Prostate gland (tissue), 2 donors: ENCODE results near the gene STXBP6. TPM values are rescaled to one million over a fixed set of nuclear protein-coding genes. Genes with fewer than 3 reads are reported as not detected.
"Not testable (repeated sequence)": the region's sequence is repeated elsewhere in the genome, so short reads cannot be mapped to it uniquely, and the experiment has no call there.

ENCODE experiments used
- DNase-seq: peaks from one replicate; pipeline ENCODE4 v3.0.0-alpha.2; 2019; ENCODE audit warnings: low spot score
- H3K27ac ChIP-seq, 2 donors: fragments of 200-600 bp; sonication (generic); 2 replicates each; pipeline ENCODE4 v1.5.1; 2017 to 2019
- H3K27me3 ChIP-seq: fragments of 200-600 bp; sonication (generic); replicated peaks from 2 replicates; pipeline ENCODE4 v1.5.1; 2019; ENCODE audit not compliant: insufficient read depth
- H3K36me3 ChIP-seq, 2 donors: fragments of 200-600 bp; sonication (generic); 1 replicate in 1 of 2; 2 replicates in 1 of 2; pipeline versions ENCODE4 v1.5.1 to v1.8.1; 2017 to 2019
- H3K4me1 ChIP-seq: fragments of 200-600 bp; sonication (generic); replicated peaks from 2 replicates; pipeline ENCODE4 v1.5.1; 2019
- H3K4me3 ChIP-seq, 2 donors: fragments of 200-600 bp; sonication (generic); 2 replicates each; pipeline ENCODE4 v1.5.1; 2017 to 2019
- H3K9me3 ChIP-seq: fragments of 200-600 bp; sonication (generic); 2 replicates; pipeline ENCODE4 v1.5.1; 2017
- POLR2A ChIP-seq: fragments of 450-650 bp; IDR thresholded peaks from one replicate; pipeline ENCODE4 v1.6.1; 2016; ENCODE audit warnings: antibody characterized with exemption, mild to moderate bottlenecking
- POLR2AphosphoS5 ChIP-seq: sonication (generic); formaldehyde crosslinking; IDR thresholded peaks from one replicate; pipeline ENCODE4 v1.6.1; 2017; ENCODE audit warnings: antibody characterized with exemption
- WGBS: methylation state at CpG from one replicate; pipeline ENCODE4 v1.1.5; 2018; 5-methylcytosine and 5-hydroxymethylcytosine counted together
- intact Hi-C: fragments of 100-400 bp; cut with DNase I; formaldehyde crosslinking; loops from one replicate; pipeline ENCODE4 v1.14.2; 2022
- total RNA-seq, 2 donors: library from RNA; depleted of rRNA; stranded (reverse); fragments of >200 nt; gene quantifications; one replicate each; pipeline ENCODE4 v1.1.0, GENCODE V29; 2016
- TF ChIP-seq, protein P1 (sequence below), 4 experiments: fragments of 200-600 bp in 2 of 4; fragments of 450-650 bp in 2 of 4; sonication (generic) in 2 of 4; IDR thresholded peaks; 1 replicate in 3 of 4; 2 replicates in 1 of 4; pipeline ENCODE4 v1.5.1; 2016 to 2019; ENCODE audit warnings: antibody characterized with exemption in 4 of 4, mild to moderate bottlenecking in 2 of 4, moderate library complexity in 2 of 4

Gene STXBP6
- total RNA-seq, 2 donors from 2014 or later = 12.4 to 32.3 TPM

DNA sequence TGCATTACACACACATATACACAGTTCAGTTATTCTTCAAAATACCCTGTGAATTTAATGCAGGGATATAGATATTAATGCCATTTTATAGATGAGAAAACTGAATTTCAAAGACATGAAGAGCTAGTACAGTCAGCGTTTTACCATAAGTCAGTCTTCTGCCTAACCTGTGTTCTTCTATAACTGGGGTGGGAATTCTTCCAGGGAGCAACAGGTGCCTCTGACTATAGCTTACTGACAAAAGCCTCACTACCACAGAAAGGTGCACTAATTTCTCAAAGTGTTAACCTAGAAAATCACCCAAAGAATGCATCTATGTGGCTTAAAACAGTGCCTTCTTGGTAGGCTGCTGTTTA lies 84.4 kb downstream of the STXBP6 start:
- Histone ChIP-seq H3K27me3 (no peaks in the 10 kb centered on the region), H3K4me3 (no peak overlapping the region), H3K4me1 (no peaks in the 10 kb centered on the region), H3K9me3 (no peaks in the 10 kb centered on the region), H3K27ac (peak overlapping the region; percentile 13 to 43), H3K36me3 (no peaks in the 10 kb centered on the region)
- intact Hi-C loops = no loop called here
- DNase-seq = no peak
- WGBS = 92% methylated on average over 1 of the region's 1 CpG
- TF ChIP-seq, protein P1, sequence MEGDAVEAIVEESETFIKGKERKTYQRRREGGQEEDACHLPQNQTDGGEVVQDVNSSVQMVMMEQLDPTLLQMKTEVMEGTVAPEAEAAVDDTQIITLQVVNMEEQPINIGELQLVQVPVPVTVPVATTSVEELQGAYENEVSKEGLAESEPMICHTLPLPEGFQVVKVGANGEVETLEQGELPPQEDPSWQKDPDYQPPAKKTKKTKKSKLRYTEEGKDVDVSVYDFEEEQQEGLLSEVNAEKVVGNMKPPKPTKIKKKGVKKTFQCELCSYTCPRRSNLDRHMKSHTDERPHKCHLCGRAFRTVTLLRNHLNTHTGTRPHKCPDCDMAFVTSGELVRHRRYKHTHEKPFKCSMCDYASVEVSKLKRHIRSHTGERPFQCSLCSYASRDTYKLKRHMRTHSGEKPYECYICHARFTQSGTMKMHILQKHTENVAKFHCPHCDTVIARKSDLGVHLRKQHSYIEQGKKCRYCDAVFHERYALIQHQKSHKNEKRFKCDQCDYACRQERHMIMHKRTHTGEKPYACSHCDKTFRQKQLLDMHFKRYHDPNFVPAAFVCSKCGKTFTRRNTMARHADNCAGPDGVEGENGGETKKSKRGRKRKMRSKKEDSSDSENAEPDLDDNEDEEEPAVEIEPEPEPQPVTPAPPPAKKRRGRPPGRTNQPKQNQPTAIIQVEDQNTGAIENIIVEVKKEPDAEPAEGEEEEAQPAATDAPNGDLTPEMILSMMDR (IDR thresholded peaks at IDR 0.05) = no peak
- TF ChIP-seq POLR2A = no peak
- TF ChIP-seq POLR2AphosphoS5 = no peak

DNA sequence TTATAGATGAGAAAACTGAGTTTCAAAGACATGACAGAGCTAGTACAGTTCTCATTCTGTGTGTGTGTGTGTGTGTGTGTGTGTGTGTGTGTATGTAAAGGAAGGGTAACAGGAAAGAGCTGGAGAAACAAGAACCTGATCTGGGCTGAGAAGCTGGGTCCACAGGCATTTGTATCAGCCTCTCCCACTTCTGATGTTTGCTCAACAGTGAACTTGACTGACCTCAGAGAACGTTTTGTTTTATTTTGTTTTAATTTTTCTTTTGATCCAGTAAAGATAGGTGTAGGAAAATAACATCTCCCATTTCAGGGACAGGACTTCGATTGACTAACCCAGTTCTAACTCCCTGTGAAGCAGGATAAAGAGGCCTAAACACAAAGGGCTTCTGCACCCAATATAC lies 85.4 kb downstream of the STXBP6 start:
- Histone ChIP-seq H3K4me1 (no peaks in the 10 kb centered on the region), H3K27ac (peak overlapping the region in 1 of 2 donors; percentile 5), H3K4me3 (no peak overlapping the region), H3K27me3 (no peaks in the 10 kb centered on the region), H3K9me3 (no peaks in the 10 kb centered on the region), H3K36me3 (no peaks in the 10 kb centered on the region)
- 12% methylated on average over 2 of the region's 2 CpGs for WGBS
- DNase-seq = no peak
- intact Hi-C loops = no loop called here
- TF ChIP-seq POLR2AphosphoS5 (no peak), POLR2A (no peak)
- TF ChIP-seq, protein P1 (IDR thresholded peaks at IDR 0.05) = no peak

DNA sequence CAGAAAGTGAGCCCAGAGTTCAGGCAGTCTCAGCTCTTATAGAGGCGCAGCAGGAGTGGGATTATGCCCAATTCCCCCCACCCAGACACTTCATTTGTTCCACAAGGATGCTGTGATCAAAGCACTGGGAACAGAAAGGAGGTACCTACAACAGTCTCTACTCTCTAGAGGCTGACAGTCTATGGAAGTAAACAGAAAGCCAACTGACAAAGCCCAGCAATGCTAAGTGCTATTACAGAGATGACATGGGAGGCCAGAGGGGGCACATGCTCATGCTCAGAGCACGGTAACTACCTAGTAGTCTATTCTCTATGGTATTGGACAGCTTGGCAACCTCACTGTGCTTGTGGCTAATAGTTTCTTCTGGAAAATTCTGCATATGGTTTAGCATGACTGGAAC lies 85.9 kb downstream of the STXBP6 start:
- no peak for TF ChIP-seq POLR2A
- no peak for TF ChIP-seq POLR2AphosphoS5
- Histone ChIP-seq H3K27me3 (no peaks in the 10 kb centered on the region), H3K9me3 (no peaks in the 10 kb centered on the region), H3K36me3 (no peaks in the 10 kb centered on the region), H3K4me3 (no peak overlapping the region), H3K4me1 (no peaks in the 10 kb centered on the region), H3K27ac (no peak overlapping the region)
- intact Hi-C loops = no loop called here
- WGBS = 89% methylated on average over 2 of the region's 2 CpGs
- DNase-seq = no peak

DNA sequence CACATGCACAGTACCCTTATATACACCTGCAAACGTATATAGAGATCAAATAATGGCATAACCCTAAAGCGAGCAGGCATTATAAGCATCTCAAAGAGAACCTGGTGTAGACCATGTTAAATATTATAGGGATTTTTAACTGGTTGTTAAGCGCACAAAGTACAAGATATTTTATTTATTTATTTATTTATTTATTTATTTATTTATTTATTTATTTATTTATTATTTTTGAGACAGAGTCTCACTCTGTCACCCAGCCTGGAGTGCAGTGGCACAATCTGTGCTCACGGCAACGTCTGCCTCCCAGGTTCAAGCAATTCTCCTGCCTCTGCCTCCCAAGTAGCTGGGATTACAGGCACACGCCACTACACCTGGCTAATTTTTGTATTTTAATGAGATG lies 87.8 kb downstream of the STXBP6 start:
- H3K4me1 ChIP-seq, H3K27ac ChIP-seq, H3K4me3 ChIP-seq, intact Hi-C loops, H3K9me3 ChIP-seq, H3K27me3 ChIP-seq, DNase-seq, H3K36me3 ChIP-seq: not testable (repeated sequence)
- 91% methylated on average over 6 of the region's 6 CpGs for WGBS

DNA sequence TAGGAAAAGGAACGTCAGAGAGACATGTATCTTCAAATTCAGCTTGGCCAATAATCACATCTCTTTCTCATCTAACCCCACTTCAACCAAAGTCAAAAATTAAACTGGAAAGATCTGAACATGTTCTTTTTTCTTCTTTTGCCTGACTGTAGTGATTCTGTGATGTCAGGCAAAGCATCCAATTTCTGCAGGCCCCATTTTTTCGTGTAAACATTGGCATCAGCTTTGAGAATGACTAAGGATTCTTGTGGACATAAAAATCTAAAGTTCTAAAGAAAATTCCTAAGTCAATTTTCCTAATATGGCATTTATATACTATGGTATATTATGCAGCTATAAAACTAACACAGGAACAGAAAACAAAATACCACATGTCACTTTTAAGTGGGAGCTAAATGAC lies 89.1 kb downstream of the STXBP6 start:
- H3K27me3 ChIP-seq = no peaks in the 10 kb centered on the region
- no peak overlapping the region for H3K4me3 ChIP-seq
- peak overlapping the region in 1 of 2 donors; percentile 11 for H3K27ac ChIP-seq
- DNase-seq = no peak
- TF ChIP-seq POLR2AphosphoS5 (no peak), POLR2A (no peak)
- TF ChIP-seq, protein P1 (IDR thresholded peaks at IDR 0.05) = no peak
- no peaks in the 10 kb centered on the region for H3K4me1 ChIP-seq
- no peaks in the 10 kb centered on the region for H3K36me3 ChIP-seq
- 29% methylated on average over 2 of the region's 2 CpGs for WGBS
- intact Hi-C loops = no loop called here
- H3K9me3 ChIP-seq = no peaks in the 10 kb centered on the region

DNA sequence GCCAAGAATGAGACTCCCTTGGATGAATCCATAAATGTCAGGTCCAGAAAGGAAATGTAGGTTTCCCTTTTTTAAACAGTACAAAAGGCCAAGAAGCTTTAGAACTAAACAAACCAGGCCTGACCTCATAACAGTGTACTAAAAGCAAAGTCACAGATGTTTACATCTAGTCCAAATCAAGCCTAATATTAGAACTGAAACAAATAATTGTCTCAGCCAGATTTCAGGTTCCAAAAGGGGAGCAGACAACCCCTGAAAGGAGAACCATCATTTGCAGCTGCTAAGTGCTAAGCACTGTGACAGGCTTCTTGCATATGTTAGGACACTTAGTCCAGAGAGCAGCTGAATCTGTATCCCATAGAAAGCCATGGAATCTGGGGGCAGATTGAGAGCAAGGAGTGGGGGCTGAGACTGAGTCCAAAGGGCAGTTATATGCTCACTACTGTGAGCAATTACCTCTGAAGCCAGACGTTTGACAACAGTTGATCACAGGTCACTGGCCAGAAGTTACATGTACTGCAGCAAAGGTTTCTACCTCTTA lies 90.1 kb downstream of the STXBP6 start:
- no peak overlapping the region for H3K4me3 ChIP-seq
- no peaks in the 10 kb centered on the region for H3K9me3 ChIP-seq
- H3K27me3 ChIP-seq = no peaks in the 10 kb centered on the region
- no peak for TF ChIP-seq POLR2A
- peak; percentile 57 for TF ChIP-seq POLR2AphosphoS5
- no peaks in the 10 kb centered on the region for H3K4me1 ChIP-seq
- intact Hi-C loops = loop anchor here (5.0 kb wide), 1 partner anchor 87 kb away; no protein-coding TSS in a partner anchor
- 32% methylated on average over 1 of the region's 1 CpG for WGBS
- peak overlapping the region; percentile 11 to 46 for H3K27ac ChIP-seq
- DNase-seq = no peak
- no peaks in the 10 kb centered on the region for H3K36me3 ChIP-seq
